GM13976 (cell line): ENCODE results near the gene CSTPP1.
"Not testable (repeated sequence)": the region's sequence is repeated elsewhere in the genome, so short reads cannot be mapped to it uniquely, and the experiment has no call there.

ENCODE experiments used
- DNase-seq: peaks from one replicate; pipeline ENCODE4 v3.0.0; 2012; ENCODE audit warnings: low spot score
- CTCF ChIP-seq: IDR thresholded peaks from 2 replicates; pipeline ENCODE4 v1.5.1; 2012; ENCODE audit warnings: borderline replicate concordance, mild to moderate bottlenecking; ENCODE audit not compliant: insufficient read depth; ENCODE audit errors: extremely low read depth, missing control alignments, control extremely low read depth
- in situ Hi-C: fragments of 300-500 bp; cut with MboI; formaldehyde crosslinking; loops from one replicate; pipeline ENCODE4 v1.12.0; 2022; ENCODE audit warnings: low sequenced_read_pairs, mixed read lengths, inconsistent platforms; ENCODE audit not compliant: unreplicated experiment

CSTPP1 gene

DNA sequence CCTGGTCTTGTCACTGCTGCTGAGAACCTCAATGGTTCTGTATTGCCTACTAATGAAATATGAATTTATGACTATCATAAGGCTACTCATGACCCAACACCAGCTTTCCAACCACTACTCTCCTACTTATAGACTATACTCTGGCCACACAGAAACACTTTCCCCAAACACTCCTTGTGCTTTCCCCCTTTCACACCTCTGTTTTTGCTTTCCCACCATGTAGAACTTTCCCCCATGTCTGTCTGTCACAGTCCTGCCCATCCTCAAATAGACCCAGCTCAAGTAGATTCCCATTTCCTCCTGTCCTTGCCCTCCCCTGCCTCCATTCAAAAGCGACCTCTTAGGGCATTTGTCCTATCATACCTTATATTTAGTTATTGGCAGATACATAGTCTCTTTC lies 134.2 kb downstream of the CSTPP1 start:
- no peak for DNase-seq
- in situ Hi-C loops: no loop called here

GRCh38 chr11:47071341-47071740 lies 134.8 kb downstream of the CSTPP1 start:
- in situ Hi-C loops: no loop called here
- TF ChIP-seq CTCF: no peak
- no peak for DNase-seq

More for the DNA sequence above, 134.2 kb downstream of the CSTPP1 start:
- no peak for TF ChIP-seq CTCF

DNA sequence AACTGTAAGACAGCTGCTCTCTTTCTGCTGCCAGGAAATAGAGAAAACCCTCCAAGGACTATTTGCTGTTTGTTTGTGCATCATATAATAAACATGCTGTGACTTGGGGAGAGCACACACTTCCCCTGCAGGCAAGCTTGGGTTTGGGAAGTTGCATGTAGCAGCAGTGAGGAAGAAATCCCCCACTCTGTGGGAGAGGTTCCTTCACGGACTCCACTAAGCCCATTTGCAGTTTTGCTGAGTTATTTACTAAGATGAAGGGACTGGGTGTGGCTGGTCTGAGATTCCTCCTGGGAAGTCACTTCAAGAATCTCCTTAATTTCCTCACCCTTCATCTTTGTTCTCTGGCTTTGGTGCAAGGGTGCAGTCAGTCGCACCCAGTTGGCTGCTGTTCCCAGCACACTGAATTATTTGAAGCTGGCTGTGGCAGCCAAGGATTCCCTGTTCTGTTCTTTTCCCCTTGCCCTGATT lies 135.3 kb downstream of the CSTPP1 start:
- no peak for DNase-seq
- TF ChIP-seq CTCF: no peak
- in situ Hi-C loops: no loop called here

DNA sequence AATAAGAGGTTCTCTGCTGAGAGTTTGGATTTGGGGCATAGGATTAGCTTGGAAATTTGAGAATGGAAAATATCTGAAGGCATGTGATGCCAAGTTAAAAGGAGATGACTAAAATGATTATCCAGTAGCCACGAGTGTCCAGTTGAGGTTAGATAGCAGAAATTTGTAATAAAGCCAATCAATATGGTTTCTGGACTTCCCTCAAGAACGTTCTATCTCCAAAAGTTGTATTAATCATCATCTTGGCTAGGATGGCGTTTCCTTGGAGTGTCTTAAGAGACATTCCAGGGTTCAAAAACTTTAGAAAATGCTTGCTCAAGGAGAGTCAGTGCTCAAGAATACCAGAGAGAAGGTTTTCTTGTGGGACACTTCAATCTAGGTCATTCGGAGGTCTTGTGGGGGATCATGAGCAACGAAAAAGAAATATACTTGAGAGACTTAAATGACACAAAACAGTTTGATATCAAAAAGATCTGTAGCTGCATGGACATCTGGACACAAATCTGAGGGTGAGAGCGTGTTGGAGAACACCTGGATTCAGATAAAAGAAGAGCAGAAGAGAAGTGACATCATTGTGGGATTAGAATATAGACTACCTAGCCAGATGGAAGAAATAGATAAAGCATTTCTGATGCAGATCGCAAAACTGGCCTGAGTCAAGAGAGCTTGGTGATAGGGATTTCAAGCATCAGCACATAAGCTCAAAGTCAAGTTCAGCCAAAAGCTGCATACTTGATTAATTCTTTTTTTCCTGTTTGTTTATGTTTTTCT lies 142.4 kb downstream of the CSTPP1 start:
- in situ Hi-C loops: no loop called here
- DNase-seq: no peak
- no peak for TF ChIP-seq CTCF

GRCh38 chr11:47080775-47081174 lies 144.2 kb downstream of the CSTPP1 start:
- in situ Hi-C loops, DNase-seq: not testable (repeated sequence)

DNA sequence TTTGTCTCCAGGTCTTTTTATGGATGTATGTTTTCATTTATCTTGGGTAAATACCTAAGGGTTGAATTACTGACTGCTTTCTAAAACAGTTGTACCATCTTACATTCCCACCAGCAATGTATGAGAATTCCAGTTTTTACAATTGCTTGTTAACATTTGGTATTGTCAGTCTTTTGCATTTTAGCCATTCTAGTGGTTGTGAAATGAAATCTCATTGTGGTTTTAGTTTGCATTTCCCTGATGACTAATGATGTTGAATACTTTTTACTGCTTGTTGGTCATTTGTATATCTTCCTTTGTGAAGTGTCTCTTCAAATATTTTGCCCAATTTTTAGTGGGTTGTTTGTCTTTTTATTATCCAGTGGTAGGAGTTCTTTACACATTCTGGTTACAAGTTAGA lies 147.4 kb downstream of the CSTPP1 start:
- TF ChIP-seq CTCF: no peak
- DNase-seq: no peak
- in situ Hi-C loops: no loop called here

DNA sequence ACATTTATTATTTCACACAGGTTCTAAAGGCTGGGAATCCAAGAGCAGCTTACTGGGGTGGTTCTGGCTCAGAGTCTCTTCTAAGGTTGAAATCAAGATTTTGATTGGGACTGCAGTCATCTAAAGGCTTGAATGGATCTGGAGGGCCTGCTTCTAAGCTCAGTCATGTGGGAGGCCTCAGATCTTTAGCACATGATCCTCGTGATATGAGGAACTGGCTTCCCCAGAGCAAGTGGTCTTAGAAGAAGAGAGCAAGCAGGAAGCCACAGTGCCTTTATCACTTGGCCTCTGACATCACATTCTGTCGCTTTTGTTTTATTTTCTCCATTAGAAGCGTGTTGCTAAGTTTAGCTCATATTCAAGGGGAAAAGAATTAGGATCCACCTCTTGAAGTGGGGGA lies 151.2 kb downstream of the CSTPP1 start:
- no peak for DNase-seq
- no peak for TF ChIP-seq CTCF
- in situ Hi-C loops: no loop called here
